Kidney (tissue), 14 donors: Measurements from ENCODE around the gene KRT78. TPM values are rescaled to one million over a fixed set of nuclear protein-coding genes. Genes with fewer than 3 reads are reported as not detected.
A peak's percentile ranks its signal among the peaks of the same experiment; 100 is the strongest.

Experiments
- DNase-seq, 5 donors: peaks; one replicate each; pipeline ENCODE4 v3.0.0-alpha.2; 2013 to 2020
- FAIRE-seq: peaks from 2 replicates; lab custom pipeline; 2012; peaks lifted over from hg19 to GRCh38; lab: Jason Lieb, UNC
- H3K27ac ChIP-seq, 2 donors: one replicate each; pipeline ENCODE4 v1.7.0; 2013; ENCODE audit warnings: low read depth in 2 of 2, low read length in 2 of 2, inconsistent platforms in 1 of 2
- H3K27me3 ChIP-seq: one replicate; pipeline ENCODE4 v1.7.1; 2013; ENCODE audit warnings: low read length, inconsistent platforms; ENCODE audit not compliant: control insufficient read depth, insufficient read depth
- H3K36me3 ChIP-seq, 3 donors: one replicate each; pipeline versions ENCODE4 v1.7.0 to v1.7.1; 2013; ENCODE audit warnings: low read length in 3 of 3, control low read depth in 1 of 3, inconsistent platforms in 1 of 3; ENCODE audit not compliant: insufficient read depth in 3 of 3, control insufficient read depth in 2 of 3
- H3K4me1 ChIP-seq, 3 donors: one replicate each; pipeline versions ENCODE4 v1.7.0 to v1.7.1; 2013; ENCODE audit warnings: low read length in 3 of 3, inconsistent platforms in 1 of 3, low read depth in 1 of 3; ENCODE audit not compliant: control insufficient read depth in 2 of 3, insufficient read depth in 2 of 3
- H3K4me3 ChIP-seq, 3 donors: one replicate each; pipeline versions ENCODE4 v1.7.0 to v1.8.1; 2013; ENCODE audit warnings: low read length in 3 of 3, control low read depth in 1 of 3, inconsistent platforms in 1 of 3
- H3K9ac ChIP-seq, 3 donors: one replicate each; pipeline versions ENCODE4 v1.7.0 to v1.7.1; 2013; ENCODE audit warnings: low read length in 3 of 3, control low read depth in 1 of 3, inconsistent platforms in 1 of 3
- H3K9me3 ChIP-seq, 3 donors: one replicate each; pipeline versions ENCODE4 v1.7.0 to v1.7.1; 2013; ENCODE audit warnings: low read length in 3 of 3, control low read depth in 1 of 3, inconsistent platforms in 1 of 3; ENCODE audit not compliant: control insufficient read depth in 2 of 3, insufficient read depth in 1 of 3
- CTCF ChIP-seq: IDR thresholded peaks from 3 replicates; pipeline ENCODE4 v1.5.1; 2012; ENCODE audit warnings: mild to moderate bottlenecking, moderate library complexity, borderline replicate concordance; ENCODE audit not compliant: insufficient read depth; ENCODE audit errors: extremely low read depth
- intact Hi-C: fragments of 100-400 bp; cut with DNase I; formaldehyde crosslinking; loops from one replicate; pipeline ENCODE4 v1.11.1; 2022
- polyA plus RNA-seq: library from polyadenylated mRNA; stranded (reverse); fragments of 350-450 nt; fragmentation: Illumina TruSeq; extraction: RNeasy Lipid Tissue Mini Kit (QIAGEN cat#74804); gene quantifications from one replicate; pipeline ENCODE4 v1.2.3, GENCODE V29; 2014; ENCODE audit warnings: low read depth, low replicate concordance; ENCODE audit not compliant: insufficient read depth
- total RNA-seq: library from RNA; stranded (reverse); fragmentation: NEBNext Ultra II Directional; extraction: Animal tissue kit (Norgen Biotek cat#: 25700); gene quantifications from one replicate; pipeline ENCODE4 v1.2.1, GENCODE V29; 2021
- donor health status: control.
- donor health status: control.
- donor health status: control.
- donor health status: control.
- donor health status: control.
- donor health status: DM: yes; HTN: yes; CAD: no.
- donor health status: Normal renal cell carcinoma (clear cell type).

The KRT78 gene
- total and polyA plus RNA-seq, 2 donors from 2014 or later: not detected

DNA sequence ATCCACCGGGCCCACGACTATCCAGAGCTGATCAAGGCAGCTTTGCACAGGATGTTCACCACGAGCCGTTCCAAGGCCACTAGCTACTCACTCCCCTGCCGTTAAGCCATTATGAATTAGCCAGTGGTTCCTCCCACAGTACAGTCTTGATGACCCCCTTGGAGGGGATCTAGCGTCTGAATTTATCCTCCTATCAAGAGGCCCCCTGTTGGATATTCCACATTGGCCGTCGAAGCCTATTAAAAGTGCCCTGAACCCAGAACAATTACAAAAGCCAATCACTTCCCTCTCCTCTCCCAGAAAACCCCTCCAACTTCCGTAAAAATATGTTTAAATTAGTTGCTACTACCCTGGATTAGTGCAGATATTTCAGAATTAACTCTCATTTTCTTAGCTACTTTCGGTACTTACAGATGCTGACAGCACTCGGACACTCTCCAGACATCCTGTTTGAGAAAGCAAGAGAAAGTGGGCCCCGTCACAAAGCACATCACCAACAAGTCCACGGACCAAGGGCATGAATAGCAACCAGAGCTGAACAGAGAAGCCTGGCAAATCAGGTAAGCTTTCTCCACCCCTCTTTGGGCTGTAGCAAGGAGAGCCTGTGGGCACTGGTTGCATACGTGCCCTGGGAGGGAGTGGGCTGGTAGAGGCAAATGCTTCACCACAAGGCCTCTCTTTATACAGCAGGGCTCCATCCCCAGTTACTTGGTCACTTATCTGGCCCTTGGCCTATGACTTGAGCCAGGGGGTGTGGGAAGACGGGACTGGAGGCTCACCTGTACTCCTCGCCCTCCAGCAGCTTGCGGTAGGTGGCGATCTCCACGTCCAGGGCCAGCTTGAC, 58.1 kb downstream of the KRT78 start:
- Histone ChIP-seq H3K4me1 (peaks cover 0 to 2% (median 0%) of the 10 kb centered on the region in 3 donors), H3K4me3 (no peak overlapping the region), H3K36me3 (no peaks in the 10 kb centered on the region), H3K9me3 (no peaks in the 10 kb centered on the region), H3K27me3 (no peaks in the 10 kb centered on the region), H3K9ac (no peak overlapping the region), H3K27ac (no peak overlapping the region)
- TF ChIP-seq CTCF: no peak
- FAIRE-seq: no peak
- intact Hi-C loops: no loop called here
- DNase-seq: no peak

DNA sequence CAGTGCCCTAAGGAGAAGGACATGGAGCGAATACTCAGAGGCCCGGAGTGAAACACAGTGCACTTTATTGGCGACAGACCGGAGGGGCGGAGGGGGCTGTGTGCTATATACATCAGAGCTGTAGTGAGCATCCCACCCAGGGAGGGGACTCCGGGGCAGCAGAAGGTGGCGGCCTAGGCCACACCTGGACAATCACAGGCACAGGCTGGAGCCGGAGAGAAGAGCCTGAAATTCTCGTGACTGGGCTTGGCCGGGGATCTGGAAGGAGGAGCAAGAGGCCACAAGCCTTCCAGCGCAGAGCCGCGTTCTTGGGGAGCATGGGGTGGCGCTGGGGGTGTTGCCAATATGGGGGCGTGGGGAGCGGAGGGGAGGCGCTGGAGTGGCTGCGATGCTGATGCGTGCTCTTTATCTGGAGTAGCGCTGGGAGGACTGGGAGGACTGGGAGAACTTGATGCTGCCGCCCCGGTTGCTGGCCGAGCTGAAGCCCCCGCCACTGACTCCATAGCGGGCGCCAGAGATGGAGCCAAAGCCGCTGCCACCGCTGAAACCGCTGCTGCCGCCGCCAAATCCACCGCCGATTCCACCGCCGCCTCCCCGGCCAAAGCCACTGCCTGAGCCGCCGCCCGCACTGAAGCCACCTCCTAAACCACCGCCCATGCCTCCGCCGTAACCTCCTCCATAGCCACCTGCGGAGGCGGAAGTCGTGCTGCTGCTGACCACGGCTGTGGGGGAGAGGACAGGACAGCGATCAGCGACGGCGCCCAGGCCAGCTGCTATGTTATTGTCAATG, 59.0 kb downstream of the KRT78 start:
- DNase-seq: peak; percentile 48 to 74 (median 52)
- intact Hi-C loops: no loop called here
- Histone ChIP-seq H3K27me3 (no peaks in the 10 kb centered on the region), H3K9ac (no peak overlapping the region), H3K9me3 (no peaks in the 10 kb centered on the region), H3K4me1 (peaks cover 0 to 2% (median 0%) of the 10 kb centered on the region in 3 donors), H3K27ac (no peak overlapping the region), H3K4me3 (no peak overlapping the region), H3K36me3 (no peaks in the 10 kb centered on the region)
- no peak for FAIRE-seq
- TF ChIP-seq CTCF: no peak

- Histone ChIP-seq H3K9me3 (no peaks in the 10 kb centered on the region), H3K36me3 (no peaks in the 10 kb centered on the region), H3K4me1 (peaks cover 0 to 2% (median 0%) of the 10 kb centered on the region in 3 donors), H3K27me3 (no peaks in the 10 kb centered on the region), H3K9ac (no peak overlapping the region), H3K27ac (no peak overlapping the region), H3K4me3 (no peak overlapping the region)
- no peak for FAIRE-seq
- DNase-seq: no peak
- intact Hi-C loops: no loop called here
- no peak for TF ChIP-seq CTCF
Measured at GRCh38 chr12:52788876-52789636, 59.7 kb downstream of the KRT78 start.
